GM21367 (cell line): ENCODE results near the gene SMAD9.

Experiments
- ATAC-seq: cut with Tn5 transposase; IDR thresholded peaks from one replicate; pipeline ENCODE4 v1.9.1; 2021; ENCODE audit not compliant: unreplicated experiment

SMAD9 gene

DNA sequence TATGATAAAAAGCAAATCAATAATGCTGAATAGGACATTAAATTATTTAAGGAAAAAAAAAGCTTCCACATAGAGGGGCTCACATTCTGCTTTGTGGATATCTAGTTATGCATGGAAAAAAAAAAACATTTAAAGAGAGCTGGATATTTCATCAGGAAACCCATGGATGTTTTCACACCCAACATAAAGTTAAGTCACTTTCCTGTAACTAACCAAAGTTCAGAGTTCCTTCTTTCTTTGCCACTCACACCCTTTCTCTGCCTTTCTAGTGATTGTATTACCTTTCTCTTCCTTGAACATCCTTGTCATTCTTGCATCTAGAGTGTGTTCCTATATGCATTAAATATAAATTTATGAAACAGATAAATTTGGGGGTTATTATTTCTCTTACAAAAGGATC lies 53.8 kb downstream of the SMAD9 start:
- ATAC-seq: no peak

DNA sequence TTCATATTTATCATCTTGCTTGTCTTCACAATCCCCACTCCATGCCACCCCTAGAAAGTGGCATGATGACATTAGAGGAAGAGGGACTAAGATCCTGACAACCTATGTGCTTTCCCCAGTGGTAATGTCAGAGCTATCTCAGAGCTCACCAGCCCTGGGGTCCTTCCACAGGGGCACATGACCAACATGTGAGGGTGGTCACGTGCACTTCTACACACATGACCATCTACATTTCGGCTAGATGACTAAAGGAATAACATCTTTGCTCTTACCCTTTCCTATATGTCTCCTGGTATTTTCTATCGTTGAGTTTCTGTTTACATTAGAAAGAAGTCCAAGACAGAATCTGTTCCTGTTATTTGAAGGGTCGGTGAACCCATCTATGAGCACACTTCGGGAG lies 54.8 kb downstream of the SMAD9 start:
- ATAC-seq: no peak

DNA sequence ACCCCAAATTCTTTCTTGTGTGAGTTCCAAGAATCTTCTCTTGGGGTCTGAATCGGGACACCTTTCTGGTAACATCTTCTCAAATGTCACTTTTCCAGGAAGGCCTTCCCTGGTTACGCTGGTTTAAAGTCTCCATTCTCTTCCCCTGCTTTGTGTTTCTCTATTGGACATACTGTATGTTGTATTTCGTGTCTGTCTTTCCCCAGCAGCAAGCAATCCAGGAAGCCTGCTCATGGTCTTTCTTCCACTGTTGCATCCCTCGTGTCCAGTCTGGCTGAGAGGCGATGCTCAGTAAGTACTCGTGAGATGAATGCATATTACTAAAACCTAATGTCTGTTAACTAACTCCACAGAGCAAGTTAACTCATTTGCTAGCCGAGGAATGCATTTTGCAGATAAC lies 57.3 kb downstream of the SMAD9 start:
- ATAC-seq: no peak

DNA sequence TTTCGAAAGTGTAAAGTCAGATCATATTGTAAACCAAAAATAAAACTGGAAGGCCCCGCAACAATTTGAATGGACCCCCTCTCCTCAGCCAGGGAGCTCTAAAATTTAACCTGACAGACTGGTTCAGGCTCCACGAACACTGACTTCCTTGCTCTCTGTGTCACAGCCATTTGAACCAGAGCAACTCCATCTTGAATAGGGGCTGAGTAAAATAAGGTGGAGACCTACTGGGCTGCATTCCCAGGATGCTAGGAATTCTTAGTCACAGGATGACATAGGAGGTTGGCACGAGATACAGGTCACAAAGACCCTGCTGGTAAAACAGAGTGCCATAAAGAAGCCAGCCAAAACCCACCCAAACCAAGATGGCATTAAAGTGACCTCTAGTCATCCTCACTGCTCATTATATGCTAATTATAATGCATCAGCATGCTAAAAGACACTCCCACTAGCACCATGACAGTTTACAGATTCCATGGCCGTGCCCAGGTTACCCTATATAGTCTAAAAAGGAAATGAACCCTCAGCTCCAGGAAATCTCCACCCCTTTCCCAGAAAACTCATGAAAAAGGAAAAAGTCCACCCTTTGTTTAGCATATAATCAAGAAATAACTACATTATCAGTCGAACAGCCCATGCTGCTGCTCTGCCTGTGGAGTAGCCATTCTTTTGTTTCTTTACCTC lies 57.9 kb downstream of the SMAD9 start:
- ATAC-seq: no peak

DNA sequence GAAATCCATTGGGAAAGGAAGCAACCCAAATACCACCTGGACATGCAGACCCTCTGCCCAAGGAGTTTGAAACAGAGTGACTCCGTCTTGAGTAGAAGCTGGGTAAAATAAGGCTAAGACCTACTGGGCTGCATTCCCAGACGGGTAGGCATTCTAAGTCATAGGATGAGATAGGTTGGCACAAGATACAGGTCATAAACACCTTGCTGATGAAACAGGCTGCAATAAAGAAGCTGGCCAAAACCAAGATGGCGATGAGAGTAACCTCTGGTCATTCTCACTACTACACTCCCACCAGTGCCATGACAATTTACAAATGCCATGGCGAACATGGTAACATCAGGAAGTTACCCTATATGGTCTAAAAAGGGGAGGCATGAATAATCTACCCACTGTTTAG lies 60.8 kb downstream of the SMAD9 start:
- no peak for ATAC-seq

DNA sequence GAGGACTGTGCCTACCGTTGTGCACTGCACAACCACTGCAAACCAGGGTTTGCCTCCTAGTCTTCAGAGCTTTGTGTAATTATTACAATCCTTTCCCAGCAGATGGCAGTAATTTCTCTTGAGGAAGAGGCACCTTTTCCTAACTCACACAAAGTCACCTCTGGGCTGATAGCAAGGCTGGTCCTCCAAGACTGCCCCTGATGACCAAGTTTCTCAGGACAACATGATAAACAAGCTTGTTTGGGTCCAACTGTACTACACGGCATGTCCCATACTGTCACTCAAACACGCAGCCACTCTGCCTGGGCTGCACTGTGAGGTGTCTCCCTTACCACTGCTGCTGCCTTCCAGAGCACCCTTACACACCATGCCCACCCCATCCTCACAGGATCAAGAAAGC lies 61.7 kb downstream of the SMAD9 start:
- peak; percentile 89 for ATAC-seq

DNA sequence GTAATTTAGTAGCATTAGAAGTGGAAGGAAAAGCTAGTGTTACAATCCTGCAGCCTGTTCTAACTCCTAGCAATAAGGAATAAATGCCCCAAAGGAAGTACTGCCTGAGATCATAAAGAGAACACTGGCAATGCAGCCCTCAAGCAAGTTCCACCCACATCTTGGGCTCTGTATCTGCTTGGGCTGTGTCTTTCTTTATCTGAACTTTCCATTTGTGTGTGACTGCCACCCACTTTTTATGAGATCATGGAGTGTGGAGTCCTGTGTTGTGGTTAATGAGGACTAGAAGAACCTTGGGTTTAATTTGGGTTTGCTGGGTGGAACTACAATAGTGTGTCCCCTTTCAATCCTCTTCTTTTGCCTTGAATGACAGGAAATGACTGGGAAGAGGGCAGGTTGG lies 62.8 kb downstream of the SMAD9 start:
- ATAC-seq: no peak

DNA sequence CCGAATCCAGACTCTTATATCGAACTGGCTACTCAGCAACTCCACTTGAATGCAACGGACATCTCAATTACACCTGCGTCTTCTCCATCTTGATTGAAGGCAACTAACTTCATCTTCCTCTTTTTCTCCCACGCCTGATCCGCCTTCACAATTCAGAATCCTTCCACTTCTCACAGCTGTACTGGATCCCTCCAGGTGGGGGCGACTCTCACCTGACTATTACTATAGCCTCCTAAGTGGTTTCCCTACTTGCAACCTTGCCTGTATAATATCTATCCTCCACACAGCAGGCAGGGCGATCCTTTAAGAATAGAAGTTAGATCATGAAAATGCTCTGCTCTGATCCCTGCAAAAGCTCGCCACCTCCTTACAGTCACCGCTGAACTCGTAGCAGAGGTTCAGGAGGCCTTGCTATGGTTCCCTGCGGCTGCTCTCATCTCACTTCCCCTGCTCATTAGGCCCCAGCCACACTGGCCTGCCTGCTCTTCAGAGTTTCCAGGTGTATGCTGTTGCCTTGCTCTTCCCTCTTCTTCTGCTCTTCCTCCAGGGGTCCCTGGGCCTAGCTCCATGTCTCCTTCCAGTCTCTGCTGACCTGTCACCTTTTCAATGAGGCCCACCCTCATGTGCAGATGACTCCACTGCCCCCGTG lies 69.1 kb downstream of the SMAD9 start:
- ATAC-seq: no peak

DNA sequence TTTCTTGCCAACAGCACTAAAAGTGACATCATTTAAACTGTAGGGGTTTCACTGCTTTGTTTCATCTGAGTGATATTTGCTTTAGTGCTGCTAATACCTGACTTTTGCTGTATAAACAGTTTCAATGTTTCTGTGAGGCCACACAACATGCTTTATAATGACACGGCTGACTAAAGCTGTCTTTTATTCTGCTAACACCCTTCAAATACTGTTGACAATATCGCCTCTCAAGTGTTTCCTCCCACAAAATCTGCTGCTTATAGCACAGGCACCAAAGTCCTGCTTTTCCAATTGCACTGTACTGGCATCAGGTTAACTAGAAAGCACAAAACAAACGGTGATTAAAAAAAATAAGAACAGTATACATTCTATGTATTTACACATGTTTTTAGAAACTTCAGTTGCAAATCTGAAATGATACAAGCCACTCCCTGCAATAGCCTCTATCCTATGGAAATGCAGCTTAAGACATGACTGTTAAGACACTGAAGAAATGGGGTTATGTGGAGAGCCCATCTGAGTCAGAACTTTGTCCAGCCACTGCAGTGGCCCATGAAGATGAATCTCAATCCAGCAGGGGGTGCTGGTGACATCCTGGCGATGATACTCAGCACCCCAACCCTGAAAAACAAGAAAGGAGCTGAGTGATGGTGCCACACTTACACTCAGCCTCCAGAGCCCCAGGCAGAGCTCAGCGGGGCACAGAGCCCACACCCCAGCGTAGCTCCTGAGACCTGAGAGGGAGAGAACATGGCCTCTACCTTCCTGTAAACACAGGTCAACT lies 71.6 kb downstream of the SMAD9 start:
- peak; percentile 66 for ATAC-seq

DNA sequence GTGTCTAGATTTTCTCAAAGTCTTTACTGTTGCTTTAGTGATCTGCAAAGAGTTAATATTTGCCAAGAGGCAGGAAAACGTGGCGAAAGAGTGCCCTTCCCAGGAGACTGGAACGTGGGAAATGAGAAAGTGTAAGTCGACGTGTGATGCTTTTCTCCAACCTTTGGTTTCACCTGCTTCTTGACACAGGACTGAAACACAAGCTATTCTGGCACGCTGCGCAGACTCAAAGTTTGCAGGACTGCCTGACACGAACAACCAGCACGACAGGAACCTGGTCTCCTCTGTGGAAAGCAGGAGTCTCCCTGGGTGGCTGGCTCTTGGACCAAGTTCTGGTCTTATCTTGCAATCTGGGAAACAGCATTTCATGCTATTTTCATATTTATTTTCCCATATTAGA lies 72.4 kb downstream of the SMAD9 start:
- no peak for ATAC-seq

DNA sequence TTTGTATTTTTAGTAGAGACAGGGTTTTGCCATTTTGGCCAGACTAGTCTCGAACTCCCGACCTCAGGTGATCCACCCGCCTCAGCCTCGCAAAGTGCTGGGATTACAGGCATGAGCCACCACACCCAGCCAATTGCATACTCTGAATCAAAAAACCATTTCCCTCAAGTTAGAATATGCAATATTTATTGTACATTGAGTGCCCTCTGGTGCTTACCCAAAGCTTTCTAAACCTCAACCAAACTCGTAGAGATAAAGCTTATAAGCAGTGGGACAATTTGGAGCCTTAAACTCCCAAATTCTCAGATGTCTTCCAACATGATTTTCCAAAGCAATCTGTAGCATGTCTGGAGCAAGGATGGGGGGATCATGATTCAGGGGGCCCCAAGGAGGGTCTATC lies 78.6 kb downstream of the SMAD9 start:
- ATAC-seq: no peak

DNA sequence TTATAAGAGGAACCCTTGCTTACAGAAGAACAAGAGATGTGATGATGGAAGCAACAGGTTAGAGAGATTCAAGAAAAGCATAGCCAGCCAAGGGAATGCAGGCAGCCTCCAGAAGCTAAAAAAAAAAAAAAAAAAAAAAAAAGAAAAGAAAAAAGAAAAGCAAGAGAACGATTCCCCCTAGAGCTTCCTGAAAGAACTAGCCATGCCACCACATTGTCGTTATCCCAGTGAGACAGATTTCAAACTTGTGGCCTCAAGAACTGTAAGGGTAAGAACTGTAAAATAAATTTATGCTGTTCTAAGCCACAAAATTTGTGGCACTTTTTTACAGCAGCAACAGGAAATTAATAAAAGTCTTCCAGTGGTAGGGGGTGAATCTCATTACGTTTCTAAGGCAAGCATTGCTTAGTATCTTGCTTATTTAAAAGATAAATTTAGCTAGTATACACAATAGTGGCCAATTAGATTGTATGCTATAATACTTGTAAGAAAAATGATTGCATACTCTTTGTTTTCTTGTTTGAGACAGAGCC lies 79.3 kb downstream of the SMAD9 start:
- ATAC-seq: no peak

DNA sequence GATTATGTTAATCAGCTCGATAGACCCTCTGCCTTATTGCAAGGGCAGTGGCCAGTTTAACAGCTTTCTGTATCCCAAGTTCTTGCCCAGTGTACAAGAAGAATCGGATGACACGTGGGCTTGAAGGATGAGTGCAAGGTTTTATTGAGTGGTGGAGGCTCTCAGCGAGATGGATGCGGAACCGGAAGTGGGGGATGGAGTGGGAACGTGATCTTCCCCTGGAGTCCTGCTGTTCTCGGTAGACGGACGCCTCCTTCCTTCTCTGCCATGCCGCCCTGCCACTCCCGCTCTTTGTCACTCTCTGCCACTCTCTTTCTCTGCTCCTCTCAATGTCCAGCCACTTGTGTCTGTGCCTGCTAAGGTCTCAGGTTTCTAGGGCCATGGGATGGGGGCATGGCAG lies 80.1 kb downstream of the SMAD9 start:
- ATAC-seq: no peak

DNA sequence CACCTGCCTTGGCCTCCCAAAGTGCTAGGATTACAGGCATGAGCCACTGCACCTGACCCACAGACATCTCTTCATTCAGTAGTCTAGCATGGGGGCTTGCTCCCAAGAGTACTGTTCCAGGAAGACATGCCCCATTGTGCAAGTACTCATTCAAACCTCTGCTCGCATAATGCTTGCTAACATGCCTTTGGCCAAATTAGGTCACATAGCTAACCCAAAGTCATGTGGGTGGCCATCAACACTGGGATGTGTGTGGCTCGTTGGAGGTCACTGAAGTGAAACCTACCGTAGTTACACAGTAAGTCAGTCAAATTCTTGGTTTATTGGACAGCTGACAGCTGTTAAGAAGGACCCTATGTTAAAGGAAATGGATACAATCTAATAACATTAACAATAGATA lies 80.8 kb downstream of the SMAD9 start:
- no peak for ATAC-seq

DNA sequence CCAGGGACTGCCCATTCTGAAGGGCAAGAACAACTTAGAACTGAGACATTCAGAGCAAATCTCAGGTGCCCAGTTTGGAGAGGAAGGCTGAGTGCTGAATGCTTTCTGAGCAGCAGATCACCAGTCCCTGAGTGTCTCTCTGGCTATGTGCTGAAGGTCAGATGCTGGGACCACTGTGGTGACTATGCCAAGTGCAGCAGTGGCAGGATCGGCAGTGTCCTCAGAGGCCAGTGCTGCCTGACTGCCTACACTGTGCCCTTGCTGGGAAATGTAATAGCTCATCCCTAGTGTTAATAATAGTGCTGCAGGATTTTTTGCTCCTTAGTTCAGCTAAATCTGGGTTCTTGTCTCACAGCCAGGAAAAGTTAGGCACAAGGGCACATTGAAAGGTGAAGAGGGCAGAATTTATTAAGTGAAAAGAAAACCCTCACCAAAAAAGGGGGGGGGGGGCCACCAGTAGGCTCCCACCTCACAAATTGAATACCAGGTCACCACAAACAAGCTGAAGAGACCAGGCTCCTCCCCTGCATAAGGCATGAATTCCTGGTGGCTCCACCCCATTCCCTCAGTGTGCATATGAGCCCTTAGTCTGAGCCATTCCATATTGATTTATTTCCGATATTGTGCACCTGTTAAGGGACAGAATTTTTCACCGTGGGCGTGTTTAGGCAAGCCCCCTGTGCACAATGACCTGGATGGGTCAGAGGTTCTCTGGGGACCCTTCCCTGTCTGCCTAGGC lies 82.5 kb downstream of the SMAD9 start:
- ATAC-seq: no peak

DNA sequence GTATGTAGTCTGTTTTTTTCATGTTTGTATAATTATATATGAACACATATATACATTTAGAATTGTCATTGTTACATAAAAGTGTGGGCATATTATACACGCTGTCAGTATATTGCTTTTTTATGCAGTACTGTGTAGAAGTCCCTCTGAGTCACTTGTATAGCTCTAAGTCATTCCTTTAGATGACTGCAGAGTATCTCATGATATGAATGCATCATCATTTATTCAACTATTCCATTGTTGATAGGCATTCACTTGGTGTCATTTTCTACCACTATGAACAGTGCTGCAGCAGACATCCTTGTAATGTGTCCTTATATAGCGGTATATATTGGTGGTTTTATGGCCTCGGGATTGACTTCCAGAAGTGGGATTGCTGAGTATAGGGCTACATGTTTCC lies 85.7 kb downstream of the SMAD9 start:
- no peak for ATAC-seq

DNA sequence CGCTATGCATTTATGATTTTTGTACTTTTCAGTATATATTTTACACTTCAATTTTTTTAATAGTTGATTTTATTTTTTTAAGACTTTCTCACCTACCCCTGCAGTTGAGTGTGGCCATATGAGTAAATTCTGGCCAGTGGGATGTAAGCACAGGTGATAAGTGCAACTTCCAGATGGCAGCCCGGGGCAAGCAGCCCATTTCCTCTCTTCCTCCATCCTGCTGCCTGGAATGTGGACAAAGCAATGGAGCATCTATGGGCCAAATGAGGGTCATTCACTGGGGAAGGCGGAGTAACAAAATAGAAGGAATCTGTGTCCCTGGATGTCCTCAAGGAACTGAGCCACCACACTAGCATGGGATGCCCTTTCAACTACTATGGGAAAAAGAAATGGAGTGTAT lies 88.7 kb downstream of the SMAD9 start:
- no peak for ATAC-seq

DNA sequence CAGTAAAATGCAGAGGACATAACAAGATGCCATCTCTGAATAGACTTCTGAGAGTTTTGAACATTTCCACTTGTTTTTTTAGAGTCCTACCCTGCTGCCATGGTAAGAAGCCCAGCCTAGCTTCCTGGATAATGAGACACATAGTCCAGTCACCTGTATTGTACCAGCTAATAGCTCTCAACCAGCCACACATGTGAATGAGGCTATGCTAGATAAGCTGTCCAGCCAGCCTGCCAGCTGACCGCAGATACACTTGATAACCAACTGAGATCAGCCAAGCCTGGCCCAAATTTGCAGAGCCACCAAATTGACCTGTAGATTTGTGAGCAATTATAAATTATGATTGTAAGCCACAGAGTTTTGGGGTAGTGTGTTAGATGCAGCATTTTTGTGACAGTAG lies 90.3 kb downstream of the SMAD9 start:
- no peak for ATAC-seq

DNA sequence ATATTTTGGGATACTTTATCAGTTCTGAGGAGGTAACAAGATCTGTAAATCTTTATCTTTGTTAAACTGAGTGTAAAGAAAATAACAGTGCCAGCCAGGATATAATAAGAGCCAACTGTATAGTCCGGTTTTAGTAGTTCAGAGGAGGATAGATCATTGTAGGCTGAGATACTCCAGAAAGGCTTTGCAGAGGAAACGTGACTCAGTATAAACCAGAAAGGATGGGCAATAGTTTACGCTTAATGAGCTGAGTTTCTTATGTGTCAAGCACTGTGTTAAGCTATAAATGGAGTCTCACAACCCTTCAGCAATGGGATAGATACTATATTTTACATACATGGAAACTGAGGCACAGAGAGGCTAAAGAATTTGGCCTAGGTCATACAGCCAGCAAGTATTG lies 97.3 kb downstream of the SMAD9 start:
- no peak for ATAC-seq

DNA sequence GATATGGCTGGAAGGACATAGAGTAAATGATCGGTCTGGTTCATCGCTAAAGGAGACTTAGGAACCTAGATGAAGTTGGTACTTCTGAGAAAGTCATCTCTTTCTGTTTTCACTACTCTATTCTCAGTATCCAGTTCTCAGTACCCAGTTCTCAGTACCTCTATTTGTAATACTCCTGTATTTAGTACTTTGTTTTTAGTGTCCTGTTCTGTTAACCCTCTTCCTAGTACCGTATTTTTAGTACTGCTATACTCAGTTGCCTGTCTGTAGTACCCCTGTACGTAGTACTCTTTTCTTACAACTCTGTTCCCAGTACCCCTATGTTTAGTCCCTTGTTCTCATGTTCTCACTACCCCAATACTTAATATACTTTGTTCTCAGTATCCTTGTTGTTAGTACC lies 99.8 kb downstream of the SMAD9 start:
- peak; percentile 62 for ATAC-seq

DNA sequence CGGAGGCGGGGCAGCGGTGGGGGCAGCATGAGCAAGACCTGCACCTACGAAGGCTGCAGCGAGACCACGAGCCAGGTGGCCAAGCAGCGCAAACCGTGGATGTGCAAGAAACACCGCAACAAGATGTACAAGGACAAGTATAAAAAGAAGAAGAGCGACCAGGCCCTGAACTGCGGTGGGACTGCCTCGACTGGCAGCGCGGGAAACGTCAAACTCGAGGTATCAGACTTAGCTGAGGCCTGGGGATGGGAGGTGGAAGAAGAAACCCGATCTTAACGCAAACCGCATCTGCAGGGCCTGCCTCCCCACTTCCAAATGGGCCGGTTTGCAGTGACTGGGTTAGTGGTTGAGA lies 100.3 kb downstream of the SMAD9 start:
- ATAC-seq: peak; percentile 10
